ENCODE measurements around the gene ZNHIT1. TPM values are rescaled to one million over a fixed set of nuclear protein-coding genes. Genes with fewer than 3 reads are reported as not detected.
A peak's percentile ranks its signal among the peaks of the same experiment; 100 is the strongest.

Gene ZNHIT1
- total and polyA plus RNA-seq, 2 donors from 2014 or later = 74.9 to 208 TPM

GRCh38 chr7:101212014-101212413 lies 6.0 kb upstream of the ZNHIT1 start:
- intact Hi-C loops (cut with DNase I) = no loop called here
- no peak for TF ChIP-seq CTCF (IDR thresholded peaks at IDR 0.05; ENCODE audit: borderline replicate concordance, extremely low read depth, insufficient read depth)
- peaks cover 0 to 9% (median 0%) of the 10 kb centered on the region in 3 donors for H3K4me1 ChIP-seq (ENCODE audit: control insufficient read depth in 2 of 3, insufficient read depth in 2 of 3, low read depth in 1 of 3, low read length in 3 of 3)
- no peak overlapping the region for H3K9ac ChIP-seq (ENCODE audit: low read length in 3 of 3)
- no peak overlapping the region for H3K27ac ChIP-seq (ENCODE audit: low read depth in 2 of 2, low read length in 2 of 2)
- no peaks in the 10 kb centered on the region for H3K27me3 ChIP-seq (ENCODE audit: control insufficient read depth, insufficient read depth, low read length)
- H3K9me3 ChIP-seq (ENCODE audit: control insufficient read depth in 2 of 3, insufficient read depth in 1 of 3, low read length in 3 of 3) = no peaks in the 10 kb centered on the region
- H3K4me3 ChIP-seq (ENCODE audit: low read length in 3 of 3) = no peak overlapping the region
- FAIRE-seq (no peak), DNase-seq (no peak)
- H3K36me3 ChIP-seq (ENCODE audit: control insufficient read depth in 2 of 3, insufficient read depth in 3 of 3, low read length in 3 of 3) = peaks cover 0 to 9% (median 0%) of the 10 kb centered on the region in 3 donors

- TF ChIP-seq CTCF (IDR thresholded peaks at IDR 0.05; ENCODE audit: borderline replicate concordance, extremely low read depth, insufficient read depth) = no peak
- peak in 1 of 5 donors; percentile 50 for DNase-seq
- Histone ChIP-seq H3K36me3 (ENCODE audit: control insufficient read depth in 2 of 3, insufficient read depth in 3 of 3, low read length in 3 of 3) (peaks cover 0 to 3% (median 0%) of the 10 kb centered on the region in 3 donors), H3K27me3 (ENCODE audit: control insufficient read depth, insufficient read depth, low read length) (no peaks in the 10 kb centered on the region), H3K9me3 (ENCODE audit: control insufficient read depth in 2 of 3, insufficient read depth in 1 of 3, low read length in 3 of 3) (no peaks in the 10 kb centered on the region), H3K9ac (ENCODE audit: low read length in 3 of 3) (peak overlapping the region; percentile 13 to 80 (median 58)), H3K4me1 (ENCODE audit: control insufficient read depth in 2 of 3, insufficient read depth in 2 of 3, low read depth in 1 of 3, low read length in 3 of 3) (peaks cover 0 to 23% (median 6%) of the 10 kb centered on the region in 3 donors), H3K27ac (ENCODE audit: low read depth in 2 of 2, low read length in 2 of 2) (no peak overlapping the region), H3K4me3 (ENCODE audit: low read length in 3 of 3) (peak overlapping the region; percentile 34 to 98 (median 98))
- intact Hi-C loops (cut with DNase I) = no loop called here
- FAIRE-seq = no peak
Observed at GRCh38 chr7:101216001-101216859, 1.7 kb upstream of the ZNHIT1 start.

- H3K36me3 ChIP-seq (ENCODE audit: control insufficient read depth in 2 of 3, insufficient read depth in 3 of 3, low read length in 3 of 3) = peaks cover 0 to 1% (median 0%) of the 10 kb centered on the region in 3 donors
- H3K9ac ChIP-seq (ENCODE audit: low read length in 3 of 3) = peak overlapping the region; percentile 13 to 80 (median 58)
- peak overlapping the region; percentile 34 to 98 (median 98) for H3K4me3 ChIP-seq (ENCODE audit: low read length in 3 of 3)
- H3K27me3 ChIP-seq (ENCODE audit: control insufficient read depth, insufficient read depth, low read length) = no peaks in the 10 kb centered on the region
- peaks cover 0 to 23% (median 6%) of the 10 kb centered on the region in 3 donors for H3K4me1 ChIP-seq (ENCODE audit: control insufficient read depth in 2 of 3, insufficient read depth in 2 of 3, low read depth in 1 of 3, low read length in 3 of 3)
- peak in 3 of 5 donors; percentile 28 to 74 (median 46) for DNase-seq
- no peaks in the 10 kb centered on the region for H3K9me3 ChIP-seq (ENCODE audit: control insufficient read depth in 2 of 3, insufficient read depth in 1 of 3, low read length in 3 of 3)
- FAIRE-seq = no peak
- H3K27ac ChIP-seq (ENCODE audit: low read depth in 2 of 2, low read length in 2 of 2) = peak overlapping the region; percentile 97 to 99
- intact Hi-C loops (cut with DNase I) = no loop called here
- TF ChIP-seq CTCF (IDR thresholded peaks at IDR 0.05; ENCODE audit: borderline replicate concordance, extremely low read depth, insufficient read depth) = no peak
Observed at GRCh38 chr7:101216860-101217387, 1.0 kb upstream of the ZNHIT1 start.

Data from kidney (tissue), 14 donors.